ENCODE measurements around the gene CSPG4. TPM values are rescaled to one million over a fixed set of nuclear protein-coding genes. Genes with fewer than 3 reads are reported as not detected.

Gene CSPG4
- total and polyA plus RNA-seq, 2 of the 4 experiments (the other 2 are of a cell fraction) = 12.4 to 28.4 TPM

DNA sequence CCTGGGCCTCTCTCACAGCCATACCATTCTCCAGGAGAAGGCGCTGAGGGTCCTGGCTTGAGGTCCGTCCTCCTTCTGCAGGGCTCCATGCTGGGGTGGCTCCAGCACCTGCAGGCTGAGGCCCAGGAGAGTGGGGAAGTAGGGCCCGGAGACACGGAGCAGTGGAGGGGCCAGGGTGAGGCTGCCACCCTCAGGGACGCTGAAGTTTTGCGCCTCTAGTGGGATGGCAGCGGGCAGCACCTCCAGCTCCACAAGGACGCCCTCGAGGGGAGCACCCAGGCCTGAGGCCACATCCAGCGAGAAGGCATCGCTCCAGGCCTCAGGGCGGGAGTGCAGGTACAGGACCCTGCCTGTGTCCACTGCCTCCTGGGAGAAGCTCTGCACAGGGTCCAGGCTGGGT is 27.5 kb downstream of the CSPG4 start:
- WGBS, 2 experiments (ENCODE audit: extremely low coverage in 2 of 2, insufficient read length in 1 of 2) = 97% methylated on average over 5 of the region's 12 CpGs; no CpG with 5 or more reads in 1 of the 2 experiments
- H3K27me3 ChIP-seq (ENCODE audit: control insufficient read depth, insufficient read depth, low read length) = no peaks in the 10 kb centered on the region
- no peak overlapping the region for H4K8ac ChIP-seq (ENCODE audit: low read depth in 2 of 2, low read length in 2 of 2)
- no peak overlapping the region for H2BK20ac ChIP-seq (ENCODE audit: low read depth, low read length)
- no peak overlapping the region for H2BK15ac ChIP-seq (ENCODE audit: low read depth, low read length)
- DNase-seq (no peak), ATAC-seq (ENCODE audit: low read depth) (no peak)
- no peak overlapping the region for H3K18ac ChIP-seq (ENCODE audit: low read depth, low read length)
- dilution Hi-C loops (cut with HindIII; ENCODE audit: low sequenced_read_pairs, unreplicated experiment) (no loop called here), intact Hi-C loops (cut with micrococcal nuclease) (no loop called here), in situ Hi-C loops (cut with MboI; ENCODE audit: low sequenced_read_pairs) (loop anchor here (5.0 kb wide), 2 partner anchors 47 to 122 kb away; no protein-coding TSS in a partner anchor)
- no peak overlapping the region for H2AK5ac ChIP-seq (ENCODE audit: low read depth, low read length)
- H3K9ac ChIP-seq (ENCODE audit: low read depth, low read length) = no peak overlapping the region
- no peak overlapping the region for H3K23ac ChIP-seq (ENCODE audit: low read depth, low read length)
- BruUV-seq (replicated peaks) = no TSS peak
- no peak overlapping the region for H4K91ac ChIP-seq (ENCODE audit: insufficient read depth, low read depth, low read length)
- H4K20me1 ChIP-seq (ENCODE audit: insufficient read depth, low read length) = peaks cover 10% of the 10 kb centered on the region
- H3K4me1 ChIP-seq (ENCODE audit: control insufficient read depth, insufficient read depth, low read length) = no peaks in the 10 kb centered on the region
- H3K9me1 ChIP-seq (ENCODE audit: insufficient read depth, low read length) = peaks cover 4% of the 10 kb centered on the region; the same call in 1 of the 2 replicates
- H2BK120ac ChIP-seq (ENCODE audit: low read depth, low read length) = no peak overlapping the region
- no peak overlapping the region for H4K5ac ChIP-seq (ENCODE audit: low read depth, low read length)
- no peak overlapping the region for H2AFZ ChIP-seq (replicated peaks; ENCODE audit: low read length, poor library complexity)
- H3K4me2 ChIP-seq (ENCODE audit: low read depth, low read length) = no peak overlapping the region
- H3K14ac ChIP-seq (replicated peaks; ENCODE audit: low read depth, low read length) = no peak overlapping the region
- H2AK9ac ChIP-seq (replicated peaks; ENCODE audit: low read depth, low read length, poor library complexity) = no peak overlapping the region
- no peak overlapping the region for H3K4ac ChIP-seq (ENCODE audit: low read depth, low read length)
- no peak overlapping the region for H3K4me3 ChIP-seq (ENCODE audit: insufficient read depth, low read depth, low read length)
- no peak overlapping the region for H3K27ac ChIP-seq (ENCODE audit: insufficient read depth, low read length)
- peaks cover 20% of the 10 kb centered on the region for H3K36me3 ChIP-seq (ENCODE audit: control insufficient read depth, insufficient read depth, low read length)
- TF ChIP-seq SMC3 (IDR thresholded peaks at IDR 0.05; ENCODE audit: low read depth, low read length) = no peak
- TF ChIP-seq MAFK (IDR thresholded peaks at IDR 0.05; ENCODE audit: low read depth, low read length) = no peak
- TF ChIP-seq POLR2A (IDR thresholded peaks at IDR 0.05; ENCODE audit: low read depth, low read length) = no peak
- TF ChIP-seq RFX5 (IDR thresholded peaks at IDR 0.05; ENCODE audit: low read depth, low read length) = no peak
- no peak for TF ChIP-seq RAD21 (IDR thresholded peaks at IDR 0.05; ENCODE audit: low read length)
- TF ChIP-seq MXI1 (IDR thresholded peaks at IDR 0.05; ENCODE audit: borderline replicate concordance, low read depth, low read length) = no peak
- TF ChIP-seq NFE2L2 (IDR thresholded peaks at IDR 0.05; ENCODE audit: low read depth, low read length) = no peak
- TF ChIP-seq RCOR1 (IDR thresholded peaks at IDR 0.05; ENCODE audit: insufficient replicate concordance, low read length) = no peak
- TF ChIP-seq, protein P1, sequence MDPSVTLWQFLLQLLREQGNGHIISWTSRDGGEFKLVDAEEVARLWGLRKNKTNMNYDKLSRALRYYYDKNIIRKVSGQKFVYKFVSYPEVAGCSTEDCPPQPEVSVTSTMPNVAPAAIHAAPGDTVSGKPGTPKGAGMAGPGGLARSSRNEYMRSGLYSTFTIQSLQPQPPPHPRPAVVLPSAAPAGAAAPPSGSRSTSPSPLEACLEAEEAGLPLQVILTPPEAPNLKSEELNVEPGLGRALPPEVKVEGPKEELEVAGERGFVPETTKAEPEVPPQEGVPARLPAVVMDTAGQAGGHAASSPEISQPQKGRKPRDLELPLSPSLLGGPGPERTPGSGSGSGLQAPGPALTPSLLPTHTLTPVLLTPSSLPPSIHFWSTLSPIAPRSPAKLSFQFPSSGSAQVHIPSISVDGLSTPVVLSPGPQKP (IDR thresholded peaks at IDR 0.05; ENCODE audit: borderline replicate concordance, low read depth, low read length) = no peak
- TF ChIP-seq, protein P2, sequence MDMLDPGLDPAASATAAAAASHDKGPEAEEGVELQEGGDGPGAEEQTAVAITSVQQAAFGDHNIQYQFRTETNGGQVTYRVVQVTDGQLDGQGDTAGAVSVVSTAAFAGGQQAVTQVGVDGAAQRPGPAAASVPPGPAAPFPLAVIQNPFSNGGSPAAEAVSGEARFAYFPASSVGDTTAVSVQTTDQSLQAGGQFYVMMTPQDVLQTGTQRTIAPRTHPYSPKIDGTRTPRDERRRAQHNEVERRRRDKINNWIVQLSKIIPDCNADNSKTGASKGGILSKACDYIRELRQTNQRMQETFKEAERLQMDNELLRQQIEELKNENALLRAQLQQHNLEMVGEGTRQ (IDR thresholded peaks at IDR 0.05; ENCODE audit: low read depth, low read length) = no peak
- TF ChIP-seq MAZ (IDR thresholded peaks at IDR 0.05; ENCODE audit: borderline replicate concordance, low read depth, low read length) = no peak
- TF ChIP-seq, protein P3, sequence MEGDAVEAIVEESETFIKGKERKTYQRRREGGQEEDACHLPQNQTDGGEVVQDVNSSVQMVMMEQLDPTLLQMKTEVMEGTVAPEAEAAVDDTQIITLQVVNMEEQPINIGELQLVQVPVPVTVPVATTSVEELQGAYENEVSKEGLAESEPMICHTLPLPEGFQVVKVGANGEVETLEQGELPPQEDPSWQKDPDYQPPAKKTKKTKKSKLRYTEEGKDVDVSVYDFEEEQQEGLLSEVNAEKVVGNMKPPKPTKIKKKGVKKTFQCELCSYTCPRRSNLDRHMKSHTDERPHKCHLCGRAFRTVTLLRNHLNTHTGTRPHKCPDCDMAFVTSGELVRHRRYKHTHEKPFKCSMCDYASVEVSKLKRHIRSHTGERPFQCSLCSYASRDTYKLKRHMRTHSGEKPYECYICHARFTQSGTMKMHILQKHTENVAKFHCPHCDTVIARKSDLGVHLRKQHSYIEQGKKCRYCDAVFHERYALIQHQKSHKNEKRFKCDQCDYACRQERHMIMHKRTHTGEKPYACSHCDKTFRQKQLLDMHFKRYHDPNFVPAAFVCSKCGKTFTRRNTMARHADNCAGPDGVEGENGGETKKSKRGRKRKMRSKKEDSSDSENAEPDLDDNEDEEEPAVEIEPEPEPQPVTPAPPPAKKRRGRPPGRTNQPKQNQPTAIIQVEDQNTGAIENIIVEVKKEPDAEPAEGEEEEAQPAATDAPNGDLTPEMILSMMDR (conservative IDR thresholded peaks at IDR 0.05; ENCODE audit: low read depth, low read length) = no peak
- no peak for TF ChIP-seq CHD1 (IDR thresholded peaks at IDR 0.05; ENCODE audit: low read depth, low read length)
- TF ChIP-seq FOS (IDR thresholded peaks at IDR 0.05; ENCODE audit: low read depth, low read length) = no peak
- no peak for TF ChIP-seq CEBPB (IDR thresholded peaks at IDR 0.05; ENCODE audit: low read depth, low read length)
- TF ChIP-seq BHLHE40 (IDR thresholded peaks at IDR 0.05; ENCODE audit: low read depth, low read length) = no peak
- H3K56ac ChIP-seq (ENCODE audit: extremely low read depth, insufficient read depth, low read length) = no peak overlapping the region
- CTCF ChIA-PET = no interaction called here
- no peaks in the 10 kb centered on the region for H3K9me3 ChIP-seq (ENCODE audit: control insufficient read depth, insufficient read depth, low read length)
- peaks cover 6 to 36% of the 10 kb centered on the region in 2 experiments; a peak in 3 of 4 replicates for H3K79me1 ChIP-seq (ENCODE audit: low read depth in 1 of 2, low read length in 2 of 2)
- POLR2A ChIA-PET (ENCODE audit: unreplicated experiment) = no interaction called here
- no peak overlapping the region for H2BK5ac ChIP-seq (ENCODE audit: low read depth, low read length, poor library complexity, severe bottlenecking)

Measured in IMR-90 (cell line).